HEK293 (cell line): ENCODE measurements around the gene NAAA.

Experiments
- CTCF ChIP-seq: fragments of 450-650 bp; formaldehyde crosslinking; IDR thresholded peaks from 2 replicates; pipeline ENCODE4 v1.5.1; 2016; ENCODE audit warnings: missing biosample characterization, missing genetic modification characterization
- HOXC10 ChIP-seq: sonication (generic); formaldehyde crosslinking; IDR thresholded peaks from 2 replicates; pipeline ENCODE4 v1.8.1; 2023; ENCODE audit warnings: mild to moderate bottlenecking, missing genetic modification reagents
- MYNN ChIP-seq: fragments of 450-650 bp; formaldehyde crosslinking; IDR thresholded peaks from 2 replicates; pipeline ENCODE4 v1.5.1; 2016; ENCODE audit warnings: missing biosample characterization, missing genetic modification characterization, borderline replicate concordance
- PRDM6 ChIP-seq: fragments of 450-650 bp; formaldehyde crosslinking; IDR thresholded peaks from 2 replicates; pipeline ENCODE4 v1.5.1; 2017; ENCODE audit warnings: missing biosample characterization, missing genetic modification characterization
- REST ChIP-seq: fragments of 450-650 bp; formaldehyde crosslinking; IDR thresholded peaks from 2 replicates; pipeline ENCODE4 v1.5.1; 2016; ENCODE audit warnings: missing biosample characterization, missing genetic modification characterization
- ZBTB11 ChIP-seq: fragments of 450-650 bp; formaldehyde crosslinking; conservative IDR thresholded peaks from 2 replicates; pipeline ENCODE4 v1.5.1; 2016; ENCODE audit warnings: low read depth, missing biosample characterization, missing genetic modification characterization
- ZNF10 ChIP-seq: fragments of 450-650 bp; formaldehyde crosslinking; IDR thresholded peaks from 2 replicates; pipeline ENCODE4 v1.5.1; 2017; ENCODE audit warnings: missing biosample characterization, missing genetic modification characterization
- ZNF175 ChIP-seq: fragments of 450-650 bp; formaldehyde crosslinking; IDR thresholded peaks from 2 replicates; pipeline ENCODE4 v1.5.1; 2016; ENCODE audit warnings: missing biosample characterization, missing genetic modification characterization
- ZNF211 ChIP-seq: fragments of 450-650 bp; formaldehyde crosslinking; IDR thresholded peaks from 2 replicates; pipeline ENCODE4 v1.5.1; 2016; ENCODE audit warnings: low read depth, missing biosample characterization, missing genetic modification characterization
- ZNF274 ChIP-seq, 2 experiments: fragments of 200-500 bp in 1 of 2; fragments of 450-650 bp in 1 of 2; sonication (Bioruptor generic) in 1 of 2; formaldehyde crosslinking in 1 of 2; IDR thresholded peaks; 2 replicates each; pipeline versions ENCODE4 v1.5.1 to v1.6.1; 2014 to 2016; ENCODE audit warnings: borderline replicate concordance in 1 of 2, inconsistent platforms in 1 of 2, low read length in 1 of 2, missing biosample characterization in 1 of 2, missing genetic modification characterization in 1 of 2
- ZNF501 ChIP-seq: fragments of 450-650 bp; formaldehyde crosslinking; IDR thresholded peaks from 2 replicates; pipeline ENCODE4 v1.5.1; 2016; ENCODE audit warnings: missing biosample characterization, missing genetic modification characterization
- ZNF837 ChIP-seq: fragments of 450-650 bp; formaldehyde crosslinking; IDR thresholded peaks from 2 replicates; pipeline ENCODE4 v1.5.1; 2016; ENCODE audit warnings: missing biosample characterization, missing genetic modification characterization
- ZSCAN30 ChIP-seq: fragments of 450-650 bp; IDR thresholded peaks from 2 replicates; pipeline ENCODE4 v1.5.1; 2018; ENCODE audit warnings: missing biosample characterization, mild to moderate bottlenecking, missing genetic modification characterization, moderate library complexity

- TF ChIP-seq CTCF (tag by site-specific recombination) (no peak), MYNN (no peak), ZBTB11 (tag by site-specific recombination) (no peak), ZNF274 (IDR thresholded peaks at IDR 0.05; ENCODE audit: low read length) (no peak), ZNF274 (tag by site-specific recombination; IDR thresholded peaks at IDR 0.05; ENCODE audit: borderline replicate concordance) (no peak), PRDM6 (tag by site-specific recombination) (no peak), REST (tag by site-specific recombination) (no peak), ZNF837 (tag by site-specific recombination) (no peak), ZNF10 (tag by site-specific recombination) (no peak), ZNF211 (tag by site-specific recombination) (no peak), ZNF501 (tag by site-specific recombination) (no peak), ZNF175 (no peak), ZSCAN30 (tag by site-specific recombination) (no peak), HOXC10 (CRISPR knock-in tag) (no peak)
Observed at GRCh38 chr4:75922588-75922987, 18.2 kb downstream of the NAAA start.
